IMR-90 (cell line): Measurements from ENCODE around the gene OFD1.

Experiments used
- BHLHE40 ChIP-seq: fragments of 150-350 bp; IDR thresholded peaks from 2 replicates; pipeline ENCODE4 v1.6.1; 2016; ENCODE audit warnings: mild to moderate bottlenecking, low read depth, low read length
- CEBPB ChIP-seq: IDR thresholded peaks from 2 replicates; pipeline ENCODE4 v1.6.1; 2012; ENCODE audit warnings: low read depth, low read length, improper control_type of control experiment
- CHD1 ChIP-seq: IDR thresholded peaks from 2 replicates; pipeline ENCODE4 v1.6.1; 2012; ENCODE audit warnings: low read depth, low read length, improper control_type of control experiment
- CTCF ChIP-seq: conservative IDR thresholded peaks from 2 replicates; pipeline ENCODE4 v1.5.1; 2012; ENCODE audit warnings: mild to moderate bottlenecking, low read depth, low read length, improper control_type of control experiment
- ELK1 ChIP-seq: fragments of 150-350 bp; IDR thresholded peaks from 2 replicates; pipeline ENCODE4 v1.6.1; 2016; ENCODE audit warnings: low read depth, mild to moderate bottlenecking, low read length, moderate library complexity, borderline replicate concordance
- FOS ChIP-seq: fragments of 150-350 bp; IDR thresholded peaks from 2 replicates; pipeline ENCODE4 v1.6.1; 2016; ENCODE audit warnings: low read depth, low read length
- MAFK ChIP-seq: IDR thresholded peaks from 2 replicates; pipeline ENCODE4 v1.6.1; 2012; ENCODE audit warnings: low read depth, low read length, improper control_type of control experiment
- MXI1 ChIP-seq: IDR thresholded peaks from 2 replicates; pipeline ENCODE4 v1.6.1; 2012; ENCODE audit warnings: low read depth, mild to moderate bottlenecking, low read length, moderate library complexity, borderline replicate concordance
- POLR2A ChIP-seq: IDR thresholded peaks from 2 replicates; pipeline ENCODE4 v1.6.1; 2012; ENCODE audit warnings: mild to moderate bottlenecking, low read depth, low read length
- RAD21 ChIP-seq: IDR thresholded peaks from 2 replicates; pipeline ENCODE4 v1.6.1; 2012; ENCODE audit warnings: low read length, improper control_type of control experiment
- RCOR1 ChIP-seq: IDR thresholded peaks from 2 replicates; pipeline ENCODE4 v1.6.1; 2012; ENCODE audit warnings: mild to moderate bottlenecking, low read length, improper control_type of control experiment; ENCODE audit not compliant: insufficient replicate concordance
- RFX5 ChIP-seq: IDR thresholded peaks from 2 replicates; pipeline ENCODE4 v1.8.0; 2012; ENCODE audit warnings: low read depth, mild to moderate bottlenecking, low read length, moderate library complexity
- USF2 ChIP-seq: fragments of 150-350 bp; IDR thresholded peaks from 2 replicates; pipeline ENCODE4 v1.6.1; 2017; ENCODE audit warnings: mild to moderate bottlenecking, antibody characterized with exemption, low read length, low read depth

GRCh38 chrX:13748486-13748885 is 13.9 kb downstream of the OFD1 start:
- TF ChIP-seq CEBPB (no peak), CTCF (no peak), USF2 (no peak), POLR2A (no peak), RFX5 (no peak), BHLHE40 (no peak), MAFK (no peak), RAD21 (no peak), CHD1 (no peak), MXI1 (no peak), FOS (no peak), RCOR1 (no peak), ELK1 (no peak)
